Nucleus accumbens (tissue), 56 donors: ENCODE results near the gene THEM4.

ENCODE experiments used
- DNase-seq, 56 donors: peaks; one replicate each; lab custom pipeline; 2025; lab: John Stamatoyannopoulos, UW

Gene THEM4

GRCh38 chr1:151840421-151840820 is 68.9 kb downstream of the THEM4 start:
- no peak for DNase-seq

GRCh38 chr1:151839457-151840403 is 69.6 kb downstream of the THEM4 start, which contains the start of gene C2CD4D:
TSS of gene C2CD4D (minus strand) at chr1:151839820. CDS start at chr1:151838989, 831 bp downstream.
- peak in 53 of 56 donors; percentile 14 to 91 (median 79) for DNase-seq

- peak in 4 of 56 donors; percentile 8 to 40 (median 26) for DNase-seq
Measured at GRCh38 chr1:151839082-151839412, 70.3 kb downstream of the THEM4 start.

- peak in 1 of 56 donors; percentile 46 for DNase-seq
Measured at GRCh38 chr1:151838222-151839081, 70.9 kb downstream of the THEM4 start.

- no peak for DNase-seq
Measured at GRCh38 chr1:151837884-151838221, 71.5 kb downstream of the THEM4 start.

- DNase-seq, result no peak
Measured at GRCh38 chr1:151837197-151837596, 72.1 kb downstream of the THEM4 start.

- DNase-seq, result no peak
Measured at GRCh38 chr1:151835596-151835995, 73.7 kb downstream of the THEM4 start.

- no peak for DNase-seq
Measured at GRCh38 chr1:151834239-151834638, 75.1 kb downstream of the THEM4 start.

GRCh38 chr1:151833172-151833900 is 76.0 kb downstream of the THEM4 start:
- peak in 1 of 56 donors; percentile 13 for DNase-seq

GRCh38 chr1:151832318-151832980 is 76.9 kb downstream of the THEM4 start:
- DNase-seq, result peak in 32 of 56 donors; percentile 7 to 68 (median 26)

GRCh38 chr1:151831605-151832004 is 77.7 kb downstream of the THEM4 start, which contains the start of gene RORC:
TSS of gene RORC (minus strand) at chr1:151831802. CDS start at chr1:151831764, 38 bp downstream.
- DNase-seq, result peak in 1 of 56 donors; percentile 18

- DNase-seq, result no peak
Measured at GRCh38 chr1:151831256-151831591, 78.1 kb downstream of the THEM4 start.

- no peak for DNase-seq
Measured at GRCh38 chr1:151830055-151830454, 79.3 kb downstream of the THEM4 start.

GRCh38 chr1:151829352-151830046 is 79.8 kb downstream of the THEM4 start:
- DNase-seq, result no peak

GRCh38 chr1:151828921-151829320 is 80.4 kb downstream of the THEM4 start:
- DNase-seq, result peak in 2 of 56 donors; percentile 8 to 10

- DNase-seq, result no peak
Measured at GRCh38 chr1:151827853-151828252, 81.5 kb downstream of the THEM4 start.

- DNase-seq, result no peak
Measured at GRCh38 chr1:151825751-151826660, 83.3 kb downstream of the THEM4 start.

GRCh38 chr1:151825204-151825603 is 84.1 kb downstream of the THEM4 start:
- peak in 1 of 56 donors; percentile 20 for DNase-seq
